ENCODE measurements around the gene ASIC1.

DNA sequence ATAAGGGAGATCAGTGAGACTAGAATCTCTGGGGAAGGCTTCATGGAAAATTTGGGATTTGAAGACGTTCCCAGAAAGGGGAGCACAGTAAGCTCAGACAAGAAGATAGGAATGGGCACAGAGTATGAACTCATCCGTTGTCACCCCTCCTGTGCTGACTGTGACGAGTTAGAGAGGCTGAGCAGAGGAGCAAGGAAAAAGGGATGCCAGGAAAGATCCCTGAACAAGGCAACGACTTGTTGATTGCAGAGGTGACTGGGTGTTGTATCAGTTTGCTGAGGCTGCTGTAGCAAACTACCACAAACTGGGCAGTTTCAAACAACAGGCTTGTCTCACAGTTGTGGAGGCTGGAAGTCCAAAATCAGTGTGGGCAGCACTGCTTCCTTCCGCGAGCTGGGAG lies 40.6 kb downstream of the ASIC1 start:
- TF ChIP-seq, protein P1, sequence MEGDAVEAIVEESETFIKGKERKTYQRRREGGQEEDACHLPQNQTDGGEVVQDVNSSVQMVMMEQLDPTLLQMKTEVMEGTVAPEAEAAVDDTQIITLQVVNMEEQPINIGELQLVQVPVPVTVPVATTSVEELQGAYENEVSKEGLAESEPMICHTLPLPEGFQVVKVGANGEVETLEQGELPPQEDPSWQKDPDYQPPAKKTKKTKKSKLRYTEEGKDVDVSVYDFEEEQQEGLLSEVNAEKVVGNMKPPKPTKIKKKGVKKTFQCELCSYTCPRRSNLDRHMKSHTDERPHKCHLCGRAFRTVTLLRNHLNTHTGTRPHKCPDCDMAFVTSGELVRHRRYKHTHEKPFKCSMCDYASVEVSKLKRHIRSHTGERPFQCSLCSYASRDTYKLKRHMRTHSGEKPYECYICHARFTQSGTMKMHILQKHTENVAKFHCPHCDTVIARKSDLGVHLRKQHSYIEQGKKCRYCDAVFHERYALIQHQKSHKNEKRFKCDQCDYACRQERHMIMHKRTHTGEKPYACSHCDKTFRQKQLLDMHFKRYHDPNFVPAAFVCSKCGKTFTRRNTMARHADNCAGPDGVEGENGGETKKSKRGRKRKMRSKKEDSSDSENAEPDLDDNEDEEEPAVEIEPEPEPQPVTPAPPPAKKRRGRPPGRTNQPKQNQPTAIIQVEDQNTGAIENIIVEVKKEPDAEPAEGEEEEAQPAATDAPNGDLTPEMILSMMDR (IDR thresholded peaks at IDR 0.05), result no peak
- TF ChIP-seq EP300 (IDR thresholded peaks at IDR 0.05) (no peak), POLR2A (IDR thresholded peaks at IDR 0.05) (no peak)
